HepG2 (cell line): ENCODE measurements around the gene OPRL1. TPM values are rescaled to one million over a fixed set of nuclear protein-coding genes. Genes with fewer than 3 reads are reported as not detected.

ENCODE experiments used
- AGO1 ChIP-seq: fragments of 200-400 bp; formaldehyde crosslinking; IDR thresholded peaks from 2 replicates; pipeline ENCODE4 v1.6.1; 2017; ENCODE audit warnings: mild to moderate bottlenecking, low read depth, low read length, moderate library complexity; ENCODE audit not compliant: poor library complexity, severe bottlenecking
- CENPX ChIP-seq: sonication (generic); formaldehyde crosslinking; IDR thresholded peaks from 2 replicates; pipeline ENCODE4 v1.9.0; 2021; ENCODE audit warnings: mild to moderate bottlenecking, missing genetic modification reagents, moderate library complexity
- FOXO1 ChIP-seq: sonication (generic); formaldehyde crosslinking; IDR thresholded peaks from 2 replicates; pipeline ENCODE4 v1.4.0; 2020; ENCODE audit warnings: missing genetic modification reagents
- ISL2 ChIP-seq: sonication (generic); formaldehyde crosslinking; IDR thresholded peaks from 2 replicates; pipeline ENCODE4 v1.5.0; 2020; ENCODE audit warnings: missing genetic modification reagents
- NCOR1 ChIP-seq: fragments of 200-600 bp; sonication (generic); IDR thresholded peaks from 2 replicates; pipeline ENCODE4 v1.7.0; 2017; ENCODE audit warnings: antibody characterized with exemption, low read length, borderline replicate concordance
- POLR2A ChIP-seq, 2 experiments: IDR thresholded peaks; 2 replicates each; pipeline ENCODE4 v1.6.1; 2011; ENCODE audit warnings: low read depth in 2 of 2, low read length in 2 of 2, mild to moderate bottlenecking in 1 of 2, moderate library complexity in 1 of 2; ENCODE audit not compliant: insufficient read depth in 1 of 2
- POLR2G ChIP-seq: fragments of 200-400 bp; formaldehyde crosslinking; IDR thresholded peaks from 2 replicates; pipeline ENCODE4 v1.6.1; 2018; ENCODE audit warnings: mild to moderate bottlenecking, low read depth, low read length, moderate library complexity
- SMC3 ChIP-seq: IDR thresholded peaks from 2 replicates; pipeline ENCODE4 v1.6.1; 2011; ENCODE audit warnings: low read length, improper control_type of control experiment
- SP1 ChIP-seq, 2 experiments: fragments of 450-650 bp in 1 of 2; sonication (generic) in 1 of 2; formaldehyde crosslinking in 1 of 2; IDR thresholded peaks; 2 replicates each; pipeline versions ENCODE4 v1.4.0 to v1.6.1; 2016 to 2020; ENCODE audit warnings: missing genetic modification reagents in 1 of 2
- ZNF160 ChIP-seq: sonication (generic); formaldehyde crosslinking; IDR thresholded peaks from 2 replicates; pipeline ENCODE4 v1.8.0; 2022; ENCODE audit warnings: mild to moderate bottlenecking, inconsistent platforms, missing genetic modification reagents
- ZNF383 ChIP-seq: sonication (generic); formaldehyde crosslinking; IDR thresholded peaks from 2 replicates; pipeline ENCODE4 v1.4.0; 2020; ENCODE audit warnings: missing genetic modification reagents, mild to moderate bottlenecking, borderline replicate concordance
- ZNF563 ChIP-seq: sonication (generic); formaldehyde crosslinking; IDR thresholded peaks from 2 replicates; pipeline ENCODE4 v1.8.0; 2022; ENCODE audit warnings: mild to moderate bottlenecking, moderate library complexity, missing genetic modification reagents
- ZNF746 ChIP-seq: sonication (generic); formaldehyde crosslinking; IDR thresholded peaks from 2 replicates; pipeline ENCODE4 v1.8.0; 2022; ENCODE audit warnings: mild to moderate bottlenecking, missing genetic modification reagents
- ZSCAN25 ChIP-seq: sonication (generic); formaldehyde crosslinking; IDR thresholded peaks from 2 replicates; pipeline ENCODE4 v1.8.0; 2022; ENCODE audit warnings: mild to moderate bottlenecking, missing genetic modification reagents
- polyA plus RNA-seq, 8 experiments: library from polyadenylated mRNA; depleted of rRNA in 3 of 8; stranded (reverse) in 7 of 8; unstranded in 1 of 8; fragments of >200 nt; fragmentation: Illumina TruSeq in 4 of 8; extraction: Trizol in 4 of 8; gene quantifications; 2 replicates each; pipeline versions ENCODE4 v1.2.1 to v1.2.3, GENCODE V29; 2011 to 2016; ENCODE audit warnings: low read depth in 4 of 8, missing spikeins in 1 of 8, mixed read lengths in 1 of 8; ENCODE audit not compliant: insufficient read depth in 1 of 8
- total RNA-seq, 5 experiments: library from RNA; depleted of rRNA; stranded (reverse); fragments of >200 nt; fragmentation: Illumina TruSeq; extraction: Trizol; gene quantifications; 2 replicates each; pipeline ENCODE4 v1.2.3, GENCODE V29; 2016; ENCODE audit warnings: low read depth in 1 of 5
- TF ChIP-seq, protein P1 (sequence below): sonication (generic); formaldehyde crosslinking; IDR thresholded peaks from 2 replicates; pipeline ENCODE4 v1.5.1; 2020; ENCODE audit warnings: mild to moderate bottlenecking, missing genetic modification reagents, moderate library complexity
- TF ChIP-seq, protein P2 (sequence below): conservative IDR thresholded peaks from 2 replicates; pipeline ENCODE4 v1.6.1; 2018; ENCODE audit warnings: missing genetic modification reagents
- TF ChIP-seq, protein P3 (sequence below): sonication (generic); formaldehyde crosslinking; IDR thresholded peaks from 2 replicates; pipeline ENCODE4 v1.8.1; 2023; ENCODE audit warnings: missing genetic modification reagents, inconsistent platforms, borderline replicate concordance
- TF ChIP-seq, protein P4 (sequence below): sonication (generic); formaldehyde crosslinking; IDR thresholded peaks from 2 replicates; pipeline ENCODE4 v1.8.1; 2022; ENCODE audit warnings: mild to moderate bottlenecking, missing genetic modification reagents

Gene OPRL1
- total and polyA plus RNA-seq, 2 of the 13 experiments (the other 11 are each of a cell fraction or from before 2014, with no cell fraction given), result 0.35 to 0.71 TPM

DNA sequence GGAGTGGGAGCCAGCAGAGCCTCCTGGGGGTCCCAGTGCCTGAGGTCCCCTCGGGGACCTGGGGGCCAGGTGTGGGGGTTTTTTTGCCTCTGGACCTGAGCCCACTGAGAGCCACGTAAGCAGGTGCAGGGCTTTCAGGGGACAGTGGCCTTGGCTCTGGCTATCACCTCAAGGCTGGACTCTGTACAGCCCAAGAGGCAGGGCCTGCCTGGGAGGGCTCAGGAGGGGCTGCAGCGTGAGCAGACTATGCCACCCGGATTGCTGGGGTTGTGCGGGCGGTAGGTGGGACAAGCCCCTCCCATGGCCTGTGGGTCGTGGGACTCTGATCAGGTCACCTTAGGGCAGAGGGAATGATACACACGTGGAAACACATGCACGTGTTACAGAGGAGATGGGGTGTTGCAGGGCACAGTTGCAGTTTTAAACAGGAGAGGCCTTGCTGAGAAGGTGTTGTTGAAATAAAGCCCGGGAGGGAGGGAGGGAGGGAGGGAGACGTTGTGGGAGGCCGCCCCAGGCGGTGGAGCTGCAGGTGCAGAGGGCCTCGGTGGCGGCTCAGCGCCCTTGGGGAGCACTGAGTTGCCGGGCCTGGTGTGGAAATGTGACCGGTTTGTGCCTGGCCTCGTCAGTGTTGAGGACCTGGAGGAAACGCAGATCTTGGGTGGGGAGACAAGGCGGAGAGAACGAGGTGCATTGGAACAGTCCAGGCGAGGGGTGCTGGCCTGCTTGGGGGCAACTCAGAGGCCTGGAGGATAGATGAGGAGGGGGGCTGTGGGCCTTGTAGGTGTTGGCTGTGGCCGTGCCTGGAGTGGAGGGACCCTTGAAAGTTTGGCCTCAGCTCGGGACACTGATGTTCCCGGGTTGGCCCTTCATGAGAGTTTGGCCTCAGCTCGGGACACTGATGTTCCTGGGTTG lies 14.6 kb upstream of the OPRL1 start (continued):
- TF ChIP-seq, protein P1, sequence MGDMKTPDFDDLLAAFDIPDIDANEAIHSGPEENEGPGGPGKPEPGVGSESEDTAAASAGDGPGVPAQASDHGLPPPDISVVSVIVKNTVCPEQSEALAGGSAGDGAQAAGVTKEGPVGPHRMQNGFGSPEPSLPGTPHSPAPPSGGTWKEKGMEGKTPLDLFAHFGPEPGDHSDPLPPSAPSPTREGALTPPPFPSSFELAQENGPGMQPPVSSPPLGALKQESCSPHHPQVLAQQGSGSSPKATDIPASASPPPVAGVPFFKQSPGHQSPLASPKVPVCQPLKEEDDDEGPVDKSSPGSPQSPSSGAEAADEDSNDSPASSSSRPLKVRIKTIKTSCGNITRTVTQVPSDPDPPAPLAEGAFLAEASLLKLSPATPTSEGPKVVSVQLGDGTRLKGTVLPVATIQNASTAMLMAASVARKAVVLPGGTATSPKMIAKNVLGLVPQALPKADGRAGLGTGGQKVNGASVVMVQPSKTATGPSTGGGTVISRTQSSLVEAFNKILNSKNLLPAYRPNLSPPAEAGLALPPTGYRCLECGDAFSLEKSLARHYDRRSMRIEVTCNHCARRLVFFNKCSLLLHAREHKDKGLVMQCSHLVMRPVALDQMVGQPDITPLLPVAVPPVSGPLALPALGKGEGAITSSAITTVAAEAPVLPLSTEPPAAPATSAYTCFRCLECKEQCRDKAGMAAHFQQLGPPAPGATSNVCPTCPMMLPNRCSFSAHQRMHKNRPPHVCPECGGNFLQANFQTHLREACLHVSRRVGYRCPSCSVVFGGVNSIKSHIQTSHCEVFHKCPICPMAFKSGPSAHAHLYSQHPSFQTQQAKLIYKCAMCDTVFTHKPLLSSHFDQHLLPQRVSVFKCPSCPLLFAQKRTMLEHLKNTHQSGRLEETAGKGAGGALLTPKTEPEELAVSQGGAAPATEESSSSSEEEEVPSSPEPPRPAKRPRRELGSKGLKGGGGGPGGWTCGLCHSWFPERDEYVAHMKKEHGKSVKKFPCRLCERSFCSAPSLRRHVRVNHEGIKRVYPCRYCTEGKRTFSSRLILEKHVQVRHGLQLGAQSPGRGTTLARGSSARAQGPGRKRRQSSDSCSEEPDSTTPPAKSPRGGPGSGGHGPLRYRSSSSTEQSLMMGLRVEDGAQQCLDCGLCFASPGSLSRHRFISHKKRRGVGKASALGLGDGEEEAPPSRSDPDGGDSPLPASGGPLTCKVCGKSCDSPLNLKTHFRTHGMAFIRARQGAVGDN (CRISPR knock-in tag), result peak; percentile 91
- TF ChIP-seq CENPX (CRISPR knock-in tag), result no peak
- 0 out of 4 replicates have a peak, but pooled peaks of 1 of the 2 experiments have one; percentile 36 for TF ChIP-seq POLR2A (IDR thresholded peaks at IDR 0.05; ENCODE audit: insufficient read depth in 1 of 2, low read depth in 2 of 2, low read length in 2 of 2)
- TF ChIP-seq ZSCAN25 (CRISPR knock-in tag), result peak; percentile 83
- peak; percentile 94 for TF ChIP-seq AGO1
- peak; percentile 8 for TF ChIP-seq POLR2G
- no peak for TF ChIP-seq ISL2 (CRISPR knock-in tag)
- TF ChIP-seq ZNF746, result peak; percentile 86
- TF ChIP-seq, protein P2, sequence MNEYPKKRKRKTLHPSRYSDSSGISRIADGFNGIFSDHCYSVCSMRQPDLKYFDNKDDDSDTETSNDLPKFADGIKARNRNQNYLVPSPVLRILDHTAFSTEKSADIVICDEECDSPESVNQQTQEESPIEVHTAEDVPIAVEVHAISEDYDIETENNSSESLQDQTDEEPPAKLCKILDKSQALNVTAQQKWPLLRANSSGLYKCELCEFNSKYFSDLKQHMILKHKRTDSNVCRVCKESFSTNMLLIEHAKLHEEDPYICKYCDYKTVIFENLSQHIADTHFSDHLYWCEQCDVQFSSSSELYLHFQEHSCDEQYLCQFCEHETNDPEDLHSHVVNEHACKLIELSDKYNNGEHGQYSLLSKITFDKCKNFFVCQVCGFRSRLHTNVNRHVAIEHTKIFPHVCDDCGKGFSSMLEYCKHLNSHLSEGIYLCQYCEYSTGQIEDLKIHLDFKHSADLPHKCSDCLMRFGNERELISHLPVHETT (CRISPR knock-in tag), result no peak
- TF ChIP-seq ZNF160 (CRISPR knock-in tag), result no peak; the same call in 1 of the 2 replicates
- TF ChIP-seq, protein P3, sequence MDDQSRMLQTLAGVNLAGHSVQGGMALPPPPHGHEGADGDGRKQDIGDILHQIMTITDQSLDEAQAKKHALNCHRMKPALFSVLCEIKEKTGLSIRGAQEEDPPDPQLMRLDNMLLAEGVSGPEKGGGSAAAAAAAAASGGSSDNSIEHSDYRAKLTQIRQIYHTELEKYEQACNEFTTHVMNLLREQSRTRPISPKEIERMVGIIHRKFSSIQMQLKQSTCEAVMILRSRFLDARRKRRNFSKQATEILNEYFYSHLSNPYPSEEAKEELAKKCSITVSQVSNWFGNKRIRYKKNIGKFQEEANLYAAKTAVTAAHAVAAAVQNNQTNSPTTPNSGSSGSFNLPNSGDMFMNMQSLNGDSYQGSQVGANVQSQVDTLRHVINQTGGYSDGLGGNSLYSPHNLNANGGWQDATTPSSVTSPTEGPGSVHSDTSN, result no peak
- TF ChIP-seq ZNF563, result peak; percentile 39; the same call in 1 of the 2 replicates
- no peak for TF ChIP-seq ZNF383
- peak; percentile 41; the same call in 1 of the 2 replicates for TF ChIP-seq NCOR1
- no peak for TF ChIP-seq FOXO1 (CRISPR knock-in tag)
- no peak for TF ChIP-seq SP1 (IDR thresholded peaks at IDR 0.05)
- TF ChIP-seq SP1 (CRISPR knock-in tag; IDR thresholded peaks at IDR 0.05), result no peak; the same call in 1 of the 2 replicates
- TF ChIP-seq, protein P4, sequence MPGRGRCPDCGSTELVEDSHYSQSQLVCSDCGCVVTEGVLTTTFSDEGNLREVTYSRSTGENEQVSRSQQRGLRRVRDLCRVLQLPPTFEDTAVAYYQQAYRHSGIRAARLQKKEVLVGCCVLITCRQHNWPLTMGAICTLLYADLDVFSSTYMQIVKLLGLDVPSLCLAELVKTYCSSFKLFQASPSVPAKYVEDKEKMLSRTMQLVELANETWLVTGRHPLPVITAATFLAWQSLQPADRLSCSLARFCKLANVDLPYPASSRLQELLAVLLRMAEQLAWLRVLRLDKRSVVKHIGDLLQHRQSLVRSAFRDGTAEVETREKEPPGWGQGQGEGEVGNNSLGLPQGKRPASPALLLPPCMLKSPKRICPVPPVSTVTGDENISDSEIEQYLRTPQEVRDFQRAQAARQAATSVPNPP (CRISPR knock-in tag), result 0 out of 2 replicates have a peak, but pooled peaks have one; percentile 42
- no peak for TF ChIP-seq SMC3
